Stomach (tissue), 9 donors: ENCODE results near the gene NKX1-2. TPM values are rescaled to one million over a fixed set of nuclear protein-coding genes. Genes with fewer than 3 reads are reported as not detected.

Source experiments
- DNase-seq, 2 donors: peaks; one replicate each; pipeline versions ENCODE4 v3.0.0 to v3.0.0-alpha.2; 2013 to 2019
- H3K27ac ChIP-seq, 5 donors: fragments of 200-600 bp in 4 of 5; sonication (generic) in 4 of 5; one replicate each; pipeline ENCODE4 v1.5.1; 2013 to 2019; ENCODE audit warnings: mild to moderate bottlenecking in 1 of 5, moderate library complexity in 1 of 5
- H3K27me3 ChIP-seq, 3 donors: fragments of 200-600 bp; sonication (generic); one replicate each; pipeline ENCODE4 v1.5.1; 2017 to 2019; ENCODE audit warnings: mixed run types in 1 of 3
- H3K36me3 ChIP-seq, 4 donors: fragments of 200-600 bp; sonication (generic); 1 replicate in 3 of 4; 2 replicates in 1 of 4; pipeline ENCODE4 v1.5.1; 2016 to 2019
- H3K4me1 ChIP-seq, 4 donors: fragments of 200-600 bp; sonication (generic); one replicate each; pipeline ENCODE4 v1.5.1; 2016 to 2019
- H3K4me3 ChIP-seq, 4 donors: fragments of 200-600 bp; sonication (generic) in 3 of 4; one replicate each; pipeline ENCODE4 v1.5.1; 2016 to 2019; ENCODE audit warnings: mild to moderate bottlenecking in 1 of 4
- H3K9me3 ChIP-seq, 4 donors: fragments of 200-600 bp; sonication (generic); one replicate each; pipeline ENCODE4 v1.5.1; 2016 to 2019
- EP300 ChIP-seq: sonication (generic); formaldehyde crosslinking; IDR thresholded peaks from one replicate; pipeline ENCODE4 v1.6.1; 2017; ENCODE audit warnings: antibody characterized with exemption
- POLR2A ChIP-seq, 4 donors: fragments of 450-650 bp; IDR thresholded peaks; one replicate each; pipeline ENCODE4 v1.6.1; 2016; ENCODE audit warnings: antibody characterized with exemption in 4 of 4, control low read depth in 2 of 4, mild to moderate bottlenecking in 1 of 4, moderate library complexity in 1 of 4
- POLR2AphosphoS5 ChIP-seq, 3 donors: sonication (generic); formaldehyde crosslinking; IDR thresholded peaks; one replicate each; pipeline ENCODE4 v1.6.1; 2016; ENCODE audit warnings: antibody characterized with exemption in 3 of 3
- WGBS, 5 donors: extraction: QIAGEN DNeasy Blood & Tissue Kit in 3 of 5; methylation state at CpG; one replicate each; pipeline versions ENCODE4 v1.1.5 to v1.1.7; 2013 to 2018; 5-methylcytosine and 5-hydroxymethylcytosine counted together
- intact Hi-C: fragments of 100-400 bp; cut with DNase I; formaldehyde crosslinking; loops from one replicate; pipeline ENCODE4 v1.15.1; 2023; ENCODE audit warnings: low total_unique reads
- polyA plus RNA-seq, 3 donors: library from polyadenylated mRNA; stranded (reverse); fragments of 200-250 nt; gene quantifications; one replicate each; pipeline ENCODE4 v1.2.3, GENCODE V29; 2013
- total RNA-seq, 5 donors: library from RNA; depleted of rRNA; stranded (reverse); fragments of >200 nt; gene quantifications; one replicate each; pipeline versions ENCODE4 v1.1.0 to v1.2.3, GENCODE V29; 2014 to 2016
- TF ChIP-seq, protein P1 (sequence below), 7 experiments: fragments of 450-650 bp in 4 of 7; fragments of 200-600 bp in 3 of 7; sonication (generic) in 3 of 7; IDR thresholded peaks; one replicate each; pipeline ENCODE4 v1.5.1; 2016 to 2019; ENCODE audit warnings: antibody characterized with exemption in 7 of 7, control low read depth in 2 of 7, mild to moderate bottlenecking in 1 of 7
- donor health status: healthy with polysubstance abuse.
- donor health status: Bipolar disorder and iron deficiency.
- donor health status: healthy.

Gene NKX1-2
- total and polyA plus RNA-seq, 8 donors = 0.10 TPM; not detected in 7

DNA sequence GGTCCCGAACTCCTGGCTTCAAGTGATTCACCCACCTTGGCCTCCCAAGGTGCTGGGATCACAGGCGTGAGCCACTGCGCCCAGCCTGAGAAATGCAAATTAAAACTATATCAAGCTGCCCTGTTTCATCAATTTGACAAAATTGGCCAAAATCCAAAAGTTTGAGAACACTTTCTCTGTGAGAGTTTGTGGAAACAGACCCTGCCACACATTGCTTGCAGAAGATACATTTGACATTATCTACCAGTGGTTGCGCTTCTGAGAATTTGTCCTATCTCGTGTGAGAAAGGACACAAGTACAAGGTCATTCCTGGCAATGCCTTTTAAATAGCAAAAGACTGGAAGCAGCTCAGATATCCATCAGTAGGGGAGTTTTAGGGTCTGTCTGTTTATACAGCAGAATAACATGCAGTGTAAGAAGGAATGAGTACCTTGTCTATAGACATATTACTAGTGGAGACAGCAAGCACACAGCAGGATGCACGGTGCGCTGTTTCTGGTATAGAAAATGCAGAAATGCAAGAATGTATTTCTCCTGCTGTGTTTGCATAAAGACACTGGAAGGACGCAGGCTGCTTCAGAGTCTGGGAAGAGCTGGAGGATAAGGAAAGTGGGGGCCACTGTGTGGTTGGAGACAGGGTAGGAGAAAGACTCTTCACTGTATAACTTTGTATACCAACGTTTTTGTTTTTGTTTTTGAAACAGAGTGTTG, 16.1 kb upstream of the NKX1-2 start:
- H3K36me3 ChIP-seq = no peaks in the 10 kb centered on the region
- H3K9me3 ChIP-seq = no peaks in the 10 kb centered on the region
- intact Hi-C loops = no loop called here
- H3K4me3 ChIP-seq = no peak overlapping the region
- TF ChIP-seq EP300 (no peak), POLR2AphosphoS5 (IDR thresholded peaks at IDR 0.05) (no peak), POLR2A (IDR thresholded peaks at IDR 0.05) (no peak)
- TF ChIP-seq, protein P1, sequence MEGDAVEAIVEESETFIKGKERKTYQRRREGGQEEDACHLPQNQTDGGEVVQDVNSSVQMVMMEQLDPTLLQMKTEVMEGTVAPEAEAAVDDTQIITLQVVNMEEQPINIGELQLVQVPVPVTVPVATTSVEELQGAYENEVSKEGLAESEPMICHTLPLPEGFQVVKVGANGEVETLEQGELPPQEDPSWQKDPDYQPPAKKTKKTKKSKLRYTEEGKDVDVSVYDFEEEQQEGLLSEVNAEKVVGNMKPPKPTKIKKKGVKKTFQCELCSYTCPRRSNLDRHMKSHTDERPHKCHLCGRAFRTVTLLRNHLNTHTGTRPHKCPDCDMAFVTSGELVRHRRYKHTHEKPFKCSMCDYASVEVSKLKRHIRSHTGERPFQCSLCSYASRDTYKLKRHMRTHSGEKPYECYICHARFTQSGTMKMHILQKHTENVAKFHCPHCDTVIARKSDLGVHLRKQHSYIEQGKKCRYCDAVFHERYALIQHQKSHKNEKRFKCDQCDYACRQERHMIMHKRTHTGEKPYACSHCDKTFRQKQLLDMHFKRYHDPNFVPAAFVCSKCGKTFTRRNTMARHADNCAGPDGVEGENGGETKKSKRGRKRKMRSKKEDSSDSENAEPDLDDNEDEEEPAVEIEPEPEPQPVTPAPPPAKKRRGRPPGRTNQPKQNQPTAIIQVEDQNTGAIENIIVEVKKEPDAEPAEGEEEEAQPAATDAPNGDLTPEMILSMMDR (IDR thresholded peaks at IDR 0.05) = no peak
- 58 to 81% (median 76%) methylated on average over 9 of the region's 9 CpGs for WGBS, 5 donors
- no peaks in the 10 kb centered on the region for H3K27me3 ChIP-seq
- peaks cover 0 to 38% (median 22%) of the 10 kb centered on the region in 4 donors for H3K4me1 ChIP-seq
- H3K27ac ChIP-seq = no peak overlapping the region
- DNase-seq = no peak

DNA sequence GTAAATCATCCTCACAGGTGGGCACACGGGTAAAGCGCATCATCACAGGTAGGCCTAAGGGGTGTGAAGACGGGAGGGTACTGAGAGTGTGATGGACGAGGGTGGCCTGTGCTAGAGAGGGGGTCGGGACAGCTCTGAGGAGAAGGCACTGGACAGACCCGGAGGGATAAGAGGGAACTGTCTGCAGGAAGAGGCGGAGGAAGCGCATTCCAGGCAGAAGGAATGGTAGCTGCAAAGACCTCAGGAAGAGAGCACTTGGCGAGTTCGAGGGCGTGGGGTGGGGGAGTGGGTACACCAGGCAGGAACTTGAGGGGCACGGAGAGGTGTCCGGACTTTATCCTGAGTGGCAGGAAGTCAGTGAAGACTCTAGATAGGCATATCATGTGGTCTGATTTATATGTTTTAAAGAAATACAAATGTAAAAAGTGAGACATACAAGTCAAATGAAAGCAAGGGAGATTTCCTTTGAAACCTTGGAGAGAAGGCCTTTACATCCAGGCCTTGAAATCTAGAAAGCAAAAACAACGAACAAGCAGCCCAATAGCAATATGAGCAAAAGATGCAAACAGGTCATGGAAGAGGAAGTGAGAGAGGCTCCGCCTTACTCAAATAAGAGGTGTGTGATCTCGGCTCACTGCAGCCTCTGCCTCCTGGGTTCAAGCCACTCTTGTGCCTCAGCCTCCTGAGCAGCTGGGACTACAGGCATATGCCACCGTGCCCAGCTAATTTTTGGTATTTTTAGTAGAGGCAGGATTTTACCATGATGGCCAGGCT, 15.4 kb upstream of the NKX1-2 start:
- Histone ChIP-seq H3K4me1 (peaks cover 0 to 38% (median 22%) of the 10 kb centered on the region in 4 donors), H3K4me3 (no peak overlapping the region), H3K36me3 (no peaks in the 10 kb centered on the region), H3K27me3 (no peaks in the 10 kb centered on the region), H3K27ac (peak overlapping the region in 1 of 5 donors; percentile 35), H3K9me3 (no peaks in the 10 kb centered on the region)
- WGBS, 5 donors = 63 to 70% (median 65%) methylated on average over 17 of the region's 17 CpGs
- intact Hi-C loops = no loop called here
- DNase-seq = peak in 1 of 2 donors; percentile 42
- no peak for TF ChIP-seq POLR2AphosphoS5 (IDR thresholded peaks at IDR 0.05)
- no peak for TF ChIP-seq POLR2A (IDR thresholded peaks at IDR 0.05)
- TF ChIP-seq EP300 = no peak
- TF ChIP-seq, protein P1 (IDR thresholded peaks at IDR 0.05) = no peak

DNA sequence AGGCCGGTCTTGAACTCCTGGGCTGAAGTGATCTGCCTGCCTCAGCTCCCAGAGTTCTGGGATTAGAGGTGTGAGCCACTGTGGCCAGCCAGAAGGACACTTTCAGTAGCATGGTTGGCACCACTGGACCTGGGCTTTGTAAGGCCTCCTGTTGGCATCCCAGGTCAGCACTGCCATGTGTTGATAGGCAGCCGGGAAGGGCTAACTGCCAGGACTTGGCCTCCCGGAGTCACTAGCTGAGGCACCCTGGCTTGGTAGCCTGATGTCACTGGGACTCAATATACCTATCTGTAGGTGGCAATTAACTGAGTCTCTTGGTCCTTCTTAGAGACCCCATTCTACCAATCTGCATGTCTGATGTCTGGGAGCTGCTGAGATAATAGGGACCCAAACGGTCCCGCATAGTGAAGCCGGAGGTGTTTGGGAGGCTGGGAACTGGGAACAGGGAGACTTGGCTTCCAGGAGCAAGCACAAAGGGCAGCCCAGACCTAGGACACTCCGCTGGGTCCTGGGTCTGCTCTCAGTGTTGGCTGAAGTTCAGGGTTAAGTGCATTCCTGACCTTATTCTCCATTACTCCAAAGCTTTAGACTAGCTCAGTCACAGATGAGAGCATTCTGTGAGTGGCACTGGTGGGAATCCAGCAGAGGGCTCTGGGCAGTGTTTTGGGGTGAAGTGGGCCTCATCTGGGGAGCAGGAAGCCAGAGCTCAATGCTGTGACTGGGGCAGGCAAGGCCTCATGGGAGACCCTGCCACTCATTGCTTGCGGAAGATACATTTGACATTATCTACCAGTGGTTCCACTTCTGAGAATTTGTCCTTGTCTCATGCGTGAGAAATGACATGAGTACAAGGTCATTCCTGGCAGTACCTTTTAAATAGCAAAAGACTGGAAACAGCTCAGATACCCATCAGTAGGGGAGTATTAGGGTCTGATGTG, 14.5 kb upstream of the NKX1-2 start:
- 69 to 87% (median 81%) methylated on average over 8 to 9 of the region's 9 CpGs for WGBS, 5 donors

More for the DNA sequence above, 14.5 kb upstream of the NKX1-2 start:
- no peaks in the 10 kb centered on the region for H3K27me3 ChIP-seq
- DNase-seq = no peak
- intact Hi-C loops = no loop called here
- H3K4me3 ChIP-seq = no peak overlapping the region
- no peaks in the 10 kb centered on the region for H3K9me3 ChIP-seq
- TF ChIP-seq POLR2AphosphoS5 (IDR thresholded peaks at IDR 0.05) (no peak), POLR2A (IDR thresholded peaks at IDR 0.05) (no peak), EP300 (no peak)
- TF ChIP-seq, protein P1 (IDR thresholded peaks at IDR 0.05) = no peak
- no peaks in the 10 kb centered on the region for H3K36me3 ChIP-seq
- no peak overlapping the region for H3K27ac ChIP-seq
- peaks cover 0 to 38% (median 22%) of the 10 kb centered on the region in 4 donors for H3K4me1 ChIP-seq
